ENCODE results near the gene CIB2.
A peak's percentile ranks its signal among the peaks of the same experiment; 100 is the strongest.

The CIB2 gene

GRCh38 chr15:78073046-78073787 lies 58.0 kb downstream of the CIB2 start:
- no peak for DNase-seq (ENCODE audit: extremely low read depth, low read depth)
- H3K4me3 ChIP-seq (replicated peaks; ENCODE audit: low read depth, low read length): no peak overlapping the region
- no peak for TF ChIP-seq CTCF (IDR thresholded peaks at IDR 0.05; ENCODE audit: low read depth, low read length, missing control alignments)

GRCh38 chr15:78072080-78072892 lies 59.0 kb downstream of the CIB2 start:
- peak; percentile 58 for DNase-seq (ENCODE audit: extremely low read depth, low read depth)
- H3K4me3 ChIP-seq (replicated peaks; ENCODE audit: low read depth, low read length): no peak overlapping the region; the same call in 1 of the 2 replicates

GRCh38 chr15:78071383-78071782 lies 59.9 kb downstream of the CIB2 start:
- DNase-seq (ENCODE audit: extremely low read depth, low read depth): no peak
- no peak overlapping the region for H3K4me3 ChIP-seq (replicated peaks; ENCODE audit: low read depth, low read length)
- TF ChIP-seq CTCF (IDR thresholded peaks at IDR 0.05; ENCODE audit: low read depth, low read length, missing control alignments): no peak

More at GRCh38 chr15:78072080-78072892, 59.0 kb downstream of the CIB2 start:
- no peak for TF ChIP-seq CTCF (IDR thresholded peaks at IDR 0.05; ENCODE audit: low read depth, low read length, missing control alignments)

GRCh38 chr15:78070049-78070700 lies 61.1 kb downstream of the CIB2 start:
- DNase-seq (ENCODE audit: extremely low read depth, low read depth): no peak

GRCh38 chr15:78069462-78070029 lies 61.7 kb downstream of the CIB2 start:
- H3K4me3 ChIP-seq (replicated peaks; ENCODE audit: low read depth, low read length): no peak overlapping the region
- no peak for DNase-seq (ENCODE audit: extremely low read depth, low read depth)
- no peak for TF ChIP-seq CTCF (IDR thresholded peaks at IDR 0.05; ENCODE audit: low read depth, low read length, missing control alignments)

More at GRCh38 chr15:78070049-78070700, 61.1 kb downstream of the CIB2 start:
- TF ChIP-seq CTCF (IDR thresholded peaks at IDR 0.05; ENCODE audit: low read depth, low read length, missing control alignments): no peak
- no peak overlapping the region for H3K4me3 ChIP-seq (replicated peaks; ENCODE audit: low read depth, low read length)

- H3K4me3 ChIP-seq (replicated peaks; ENCODE audit: low read depth, low read length): no peak overlapping the region
- TF ChIP-seq CTCF (IDR thresholded peaks at IDR 0.05; ENCODE audit: low read depth, low read length, missing control alignments): no peak
- no peak for DNase-seq (ENCODE audit: extremely low read depth, low read depth)
These were observed 62.2 kb downstream of the CIB2 start for GRCh38 chr15:78069052-78069414.
